Measurements from ENCODE around the gene DTWD2. TPM values are rescaled to one million over a fixed set of nuclear protein-coding genes. Genes with fewer than 3 reads are reported as not detected.
"Not testable (repeated sequence)": the region's sequence is repeated elsewhere in the genome, so short reads cannot be mapped to it uniquely, and the experiment has no call there.

The DTWD2 gene
- total RNA-seq, 1 experiment from 2014 or later, result 4.9 TPM

GRCh38 chr5:118994595-118994994 is 6.2 kb upstream of the DTWD2 start:
- ChIA-PET CTCF (no interaction called here), POLR2A (ENCODE audit: unreplicated experiment) (no interaction called here)
- no peak overlapping the region for H3K27ac ChIP-seq
- no peak for DNase-seq
- H3K4me1 ChIP-seq (replicated peaks; ENCODE audit: insufficient read depth), result peaks cover 7% of the 10 kb centered on the region; the same call in 1 of the 2 replicates
- no peaks in the 10 kb centered on the region for H3F3A ChIP-seq (ENCODE audit: insufficient read depth, low read depth)
- H4K20me1 ChIP-seq (ENCODE audit: insufficient read depth), result no peaks in the 10 kb centered on the region
- peaks cover 13% of the 10 kb centered on the region; the same call in 1 of the 2 replicates for H3K9me3 ChIP-seq (ENCODE audit: insufficient read depth, low read depth)
- H3K36me3 ChIP-seq (ENCODE audit: low read depth), result no peaks in the 10 kb centered on the region
- intact Hi-C loops (cut with micrococcal nuclease; ENCODE audit: unreplicated experiment), result no loop called here
- no peaks in the 10 kb centered on the region for H3K79me2 ChIP-seq (ENCODE audit: low read depth)
- H3K4me3 ChIP-seq, result no peak overlapping the region
- no peak overlapping the region for H3K4me2 ChIP-seq
- no peaks in the 10 kb centered on the region for H3K27me3 ChIP-seq (ENCODE audit: insufficient read depth, low read depth)
- TF ChIP-seq CTCF (conservative IDR thresholded peaks at IDR 0.05), result no peak
- TF ChIP-seq EZH2 (IDR thresholded peaks at IDR 0.05; ENCODE audit: low read depth), result no peak
- no peak overlapping the region for H2AFZ ChIP-seq
- no peaks in the 10 kb centered on the region for H3K9me2 ChIP-seq (ENCODE audit: insufficient read depth)
- no TSS peak for BruUV-seq (replicated peaks)

GRCh38 chr5:118993118-118993517 is 4.8 kb upstream of the DTWD2 start:
- DNase-seq; H2AFZ ChIP-seq; BruUV-seq (replicated peaks); H3K4me2 ChIP-seq; H3K79me2 ChIP-seq (ENCODE audit: low read depth); H3K27ac ChIP-seq; H3K4me3 ChIP-seq; intact Hi-C loops (cut with micrococcal nuclease; ENCODE audit: unreplicated experiment); POLR2A ChIA-PET (ENCODE audit: unreplicated experiment); H4K20me1 ChIP-seq (ENCODE audit: insufficient read depth); H3F3A ChIP-seq (ENCODE audit: insufficient read depth, low read depth); H3K9me2 ChIP-seq (ENCODE audit: insufficient read depth); CTCF ChIA-PET; H3K27me3 ChIP-seq (ENCODE audit: insufficient read depth, low read depth); H3K36me3 ChIP-seq (ENCODE audit: low read depth): not testable (repeated sequence)
- H3K9me3 ChIP-seq (ENCODE audit: insufficient read depth, low read depth), result peaks cover 13% of the 10 kb centered on the region; the same call in 1 of the 2 replicates
- peaks cover 14% of the 10 kb centered on the region for H3K4me1 ChIP-seq (replicated peaks; ENCODE audit: insufficient read depth)

GRCh38 chr5:118992055-118992454 is 3.7 kb upstream of the DTWD2 start:
- H3K27ac ChIP-seq; H3K4me3 ChIP-seq; H2AFZ ChIP-seq; H3K27me3 ChIP-seq (ENCODE audit: insufficient read depth, low read depth); H3F3A ChIP-seq (ENCODE audit: insufficient read depth, low read depth); POLR2A ChIA-PET (ENCODE audit: unreplicated experiment); BruUV-seq (replicated peaks); H3K9me2 ChIP-seq (ENCODE audit: insufficient read depth); H3K36me3 ChIP-seq (ENCODE audit: low read depth); CTCF ChIA-PET; H3K79me2 ChIP-seq (ENCODE audit: low read depth); DNase-seq; H4K20me1 ChIP-seq (ENCODE audit: insufficient read depth); H3K4me2 ChIP-seq; intact Hi-C loops (cut with micrococcal nuclease; ENCODE audit: unreplicated experiment); H3K9me3 ChIP-seq (ENCODE audit: insufficient read depth, low read depth): not testable (repeated sequence)
- H3K4me1 ChIP-seq (replicated peaks; ENCODE audit: insufficient read depth), result peaks cover 21% of the 10 kb centered on the region

- peak; percentile 17 to 48 for DNase-seq
- no peaks in the 10 kb centered on the region for H3K79me2 ChIP-seq (ENCODE audit: low read depth)
- ChIA-PET CTCF (no interaction called here), POLR2A (ENCODE audit: unreplicated experiment) (no interaction called here)
- peaks cover 6% of the 10 kb centered on the region; the same call in 1 of the 2 replicates for H3F3A ChIP-seq (ENCODE audit: insufficient read depth, low read depth)
- intact Hi-C loops (cut with micrococcal nuclease; ENCODE audit: unreplicated experiment), result no loop called here
- H4K20me1 ChIP-seq (ENCODE audit: insufficient read depth), result no peaks in the 10 kb centered on the region
- H3K27me3 ChIP-seq (ENCODE audit: insufficient read depth, low read depth), result no peaks in the 10 kb centered on the region
- no peak overlapping the region for H3K4me3 ChIP-seq
- no peaks in the 10 kb centered on the region for H3K36me3 ChIP-seq (ENCODE audit: low read depth)
- H3K4me1 ChIP-seq (replicated peaks; ENCODE audit: insufficient read depth), result peaks cover 27% of the 10 kb centered on the region
- H2AFZ ChIP-seq, result peak overlapping the region; percentile 25; the same call in 1 of the 2 replicates
- no peak overlapping the region for H3K4me2 ChIP-seq
- no peaks in the 10 kb centered on the region for H3K9me2 ChIP-seq (ENCODE audit: insufficient read depth)
- no TSS peak for BruUV-seq (replicated peaks)
- no peak for TF ChIP-seq CTCF (conservative IDR thresholded peaks at IDR 0.05)
- no peak for TF ChIP-seq EZH2 (IDR thresholded peaks at IDR 0.05; ENCODE audit: low read depth)
- no peak overlapping the region for H3K27ac ChIP-seq
- H3K9me3 ChIP-seq (ENCODE audit: insufficient read depth, low read depth), result no peaks in the 10 kb centered on the region; the same call in 1 of the 2 replicates
These were observed 2.2 kb upstream of the DTWD2 start for GRCh38 chr5:118990582-118990981.
